ENCODE measurements around the gene SCAPER. TPM values are rescaled to one million over a fixed set of nuclear protein-coding genes. Genes with fewer than 3 reads are reported as not detected.
"Not testable (repeated sequence)": the region's sequence is repeated elsewhere in the genome, so short reads cannot be mapped to it uniquely, and the experiment has no call there.

Gene SCAPER
- total RNA-seq, 1 experiment from 2014 or later: 10.3 TPM

DNA sequence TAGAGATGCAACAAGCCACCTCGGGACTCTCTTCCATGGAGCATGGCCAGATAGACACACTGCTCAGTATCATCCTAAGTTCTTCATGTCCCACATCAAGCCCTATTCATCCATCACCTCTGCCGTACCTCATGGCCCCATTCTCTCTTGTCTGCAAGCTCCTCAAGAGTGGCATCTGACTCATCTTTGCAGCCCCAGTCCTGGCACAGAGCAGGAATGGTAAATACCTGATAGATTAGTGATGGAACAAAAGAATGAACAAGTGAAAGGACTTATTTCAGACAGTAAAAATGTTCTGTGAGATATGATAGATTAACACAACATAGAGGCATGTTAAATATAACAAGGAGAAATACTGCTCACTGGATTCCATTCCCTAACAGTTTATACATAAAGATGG, 392.2 kb downstream of the SCAPER start (continued):
- TF ChIP-seq PRRX2 (CRISPR knock-in tag; IDR thresholded peaks at IDR 0.05): no peak
- no peak for TF ChIP-seq ZNF138 (CRISPR knock-in tag; conservative IDR thresholded peaks at IDR 0.05)
- TF ChIP-seq JAZF1 (CRISPR knock-in tag; IDR thresholded peaks at IDR 0.05): no peak
- TF ChIP-seq OVOL2 (CRISPR knock-in tag; IDR thresholded peaks at IDR 0.05; ENCODE audit: borderline replicate concordance): no peak

DNA sequence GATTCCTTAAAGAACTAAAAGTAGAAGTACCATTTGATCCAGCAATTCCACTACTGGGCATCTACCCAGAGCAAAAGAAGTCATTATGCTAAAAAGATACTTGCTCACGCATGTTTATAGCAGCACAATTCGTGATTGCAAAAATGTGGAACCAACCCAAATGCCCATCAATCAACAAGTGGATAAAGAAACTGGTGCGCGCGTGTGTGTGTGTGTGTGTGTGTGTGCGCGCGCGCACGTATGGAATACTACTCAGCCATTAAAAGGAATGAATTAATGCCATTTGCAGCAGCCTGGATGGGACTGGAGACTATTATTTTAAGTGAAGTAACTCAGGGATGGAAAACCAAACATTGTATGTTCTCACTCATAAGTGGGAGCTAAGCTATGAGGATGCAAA, 394.5 kb downstream of the SCAPER start:
- H3K27me3 Mint-ChIP-seq (ENCODE audit: low read depth); ATAC-seq; CTCF ChIA-PET; H3K36me3 Mint-ChIP-seq; H3K4me1 Mint-ChIP-seq; POLR2A ChIA-PET; H3K4me3 Mint-ChIP-seq; H3K9me3 Mint-ChIP-seq; DNase-seq (ENCODE audit: low spot score); H3K27ac Mint-ChIP-seq: not testable (repeated sequence)

DNA sequence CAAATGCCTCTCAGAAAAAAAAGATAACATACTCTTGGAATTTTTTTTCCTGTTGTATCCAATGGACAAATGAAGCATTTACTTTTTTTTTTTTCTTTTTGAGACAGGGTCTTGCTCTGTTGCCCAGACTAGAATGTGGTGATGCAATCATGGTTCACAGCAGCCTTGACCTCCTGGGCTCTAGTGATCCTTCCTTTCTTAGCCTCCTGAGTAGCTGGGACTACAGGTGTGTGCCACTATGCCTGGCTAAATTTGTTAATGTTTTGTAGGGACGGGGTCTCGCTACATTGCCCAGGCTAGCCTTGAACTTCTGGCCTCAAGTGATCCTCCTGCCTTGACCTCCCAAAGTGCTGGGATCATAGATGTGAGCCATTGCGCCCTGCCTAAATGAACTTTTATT, 401.3 kb downstream of the SCAPER start:
- ChIA-PET CTCF (no interaction called here), POLR2A (no interaction called here)
- H3K4me3 Mint-ChIP-seq: no peak overlapping the region
- H3K27me3 Mint-ChIP-seq (ENCODE audit: low read depth): no peaks in the 10 kb centered on the region
- H3K9me3 Mint-ChIP-seq: 0 out of 2 replicates have a peak, but pooled peaks cover 4% of the 10 kb centered on the region
- TF ChIP-seq ZNF121 (CRISPR knock-in tag; IDR thresholded peaks at IDR 0.05) (peak; percentile 51; the same call in 1 of the 2 replicates), PRRX2 (CRISPR knock-in tag; IDR thresholded peaks at IDR 0.05) (no peak), MYBL2 (CRISPR knock-in tag; IDR thresholded peaks at IDR 0.05) (no peak)
- ATAC-seq: no peak
- H3K4me1 Mint-ChIP-seq: no peaks in the 10 kb centered on the region
- DNase-seq (ENCODE audit: low spot score): no peak
- H3K27ac Mint-ChIP-seq: no peak overlapping the region
- H3K36me3 Mint-ChIP-seq: no peaks in the 10 kb centered on the region

DNA sequence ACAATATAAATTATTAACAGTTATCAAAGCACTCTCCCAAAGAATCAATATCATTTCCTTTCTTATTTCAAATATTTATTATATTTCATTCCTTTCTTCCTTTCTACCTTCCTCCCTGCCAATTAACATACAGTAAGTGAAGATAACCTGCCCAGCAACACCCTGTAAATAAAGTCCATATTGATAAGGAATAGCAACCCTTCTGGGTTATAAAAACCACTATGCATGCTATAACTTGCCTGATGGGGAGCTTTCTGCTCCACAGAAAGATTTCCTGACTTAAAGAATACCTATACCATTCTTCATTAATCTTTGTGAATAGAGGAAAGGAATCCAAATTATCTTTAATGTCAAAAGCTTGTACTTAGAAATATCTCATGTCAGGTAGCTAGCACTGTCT, 402.0 kb downstream of the SCAPER start:
- Mint-ChIP-seq H3K4me3 (no peak overlapping the region), H3K27me3 (ENCODE audit: low read depth) (no peaks in the 10 kb centered on the region), H3K36me3 (no peaks in the 10 kb centered on the region), H3K9me3 (0 out of 2 replicates have a peak, but pooled peaks cover 4% of the 10 kb centered on the region), H3K4me1 (no peaks in the 10 kb centered on the region), H3K27ac (no peak overlapping the region)
- no peak for TF ChIP-seq NFYB (CRISPR knock-in tag; conservative IDR thresholded peaks at IDR 0.05; ENCODE audit: low read depth)
- TF ChIP-seq, protein P1, sequence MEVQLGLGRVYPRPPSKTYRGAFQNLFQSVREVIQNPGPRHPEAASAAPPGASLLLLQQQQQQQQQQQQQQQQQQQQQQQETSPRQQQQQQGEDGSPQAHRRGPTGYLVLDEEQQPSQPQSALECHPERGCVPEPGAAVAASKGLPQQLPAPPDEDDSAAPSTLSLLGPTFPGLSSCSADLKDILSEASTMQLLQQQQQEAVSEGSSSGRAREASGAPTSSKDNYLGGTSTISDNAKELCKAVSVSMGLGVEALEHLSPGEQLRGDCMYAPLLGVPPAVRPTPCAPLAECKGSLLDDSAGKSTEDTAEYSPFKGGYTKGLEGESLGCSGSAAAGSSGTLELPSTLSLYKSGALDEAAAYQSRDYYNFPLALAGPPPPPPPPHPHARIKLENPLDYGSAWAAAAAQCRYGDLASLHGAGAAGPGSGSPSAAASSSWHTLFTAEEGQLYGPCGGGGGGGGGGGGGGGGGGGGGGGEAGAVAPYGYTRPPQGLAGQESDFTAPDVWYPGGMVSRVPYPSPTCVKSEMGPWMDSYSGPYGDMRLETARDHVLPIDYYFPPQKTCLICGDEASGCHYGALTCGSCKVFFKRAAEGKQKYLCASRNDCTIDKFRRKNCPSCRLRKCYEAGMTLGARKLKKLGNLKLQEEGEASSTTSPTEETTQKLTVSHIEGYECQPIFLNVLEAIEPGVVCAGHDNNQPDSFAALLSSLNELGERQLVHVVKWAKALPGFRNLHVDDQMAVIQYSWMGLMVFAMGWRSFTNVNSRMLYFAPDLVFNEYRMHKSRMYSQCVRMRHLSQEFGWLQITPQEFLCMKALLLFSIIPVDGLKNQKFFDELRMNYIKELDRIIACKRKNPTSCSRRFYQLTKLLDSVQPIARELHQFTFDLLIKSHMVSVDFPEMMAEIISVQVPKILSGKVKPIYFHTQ (CRISPR knock-in tag; IDR thresholded peaks at IDR 0.05): no peak
- TF ChIP-seq TCF7 (CRISPR knock-in tag; IDR thresholded peaks at IDR 0.05; ENCODE audit: low read depth): no peak
- TF ChIP-seq, protein P2, sequence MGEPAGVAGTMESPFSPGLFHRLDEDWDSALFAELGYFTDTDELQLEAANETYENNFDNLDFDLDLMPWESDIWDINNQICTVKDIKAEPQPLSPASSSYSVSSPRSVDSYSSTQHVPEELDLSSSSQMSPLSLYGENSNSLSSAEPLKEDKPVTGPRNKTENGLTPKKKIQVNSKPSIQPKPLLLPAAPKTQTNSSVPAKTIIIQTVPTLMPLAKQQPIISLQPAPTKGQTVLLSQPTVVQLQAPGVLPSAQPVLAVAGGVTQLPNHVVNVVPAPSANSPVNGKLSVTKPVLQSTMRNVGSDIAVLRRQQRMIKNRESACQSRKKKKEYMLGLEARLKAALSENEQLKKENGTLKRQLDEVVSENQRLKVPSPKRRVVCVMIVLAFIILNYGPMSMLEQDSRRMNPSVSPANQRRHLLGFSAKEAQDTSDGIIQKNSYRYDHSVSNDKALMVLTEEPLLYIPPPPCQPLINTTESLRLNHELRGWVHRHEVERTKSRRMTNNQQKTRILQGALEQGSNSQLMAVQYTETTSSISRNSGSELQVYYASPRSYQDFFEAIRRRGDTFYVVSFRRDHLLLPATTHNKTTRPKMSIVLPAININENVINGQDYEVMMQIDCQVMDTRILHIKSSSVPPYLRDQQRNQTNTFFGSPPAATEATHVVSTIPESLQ (CRISPR knock-in tag; IDR thresholded peaks at IDR 0.05): no peak
- TF ChIP-seq ZNF416 (CRISPR knock-in tag; IDR thresholded peaks at IDR 0.05): no peak
- TF ChIP-seq GABPB1 (CRISPR knock-in tag; IDR thresholded peaks at IDR 0.05): no peak
- TF ChIP-seq ZBTB21 (CRISPR knock-in tag; IDR thresholded peaks at IDR 0.05; ENCODE audit: borderline replicate concordance): no peak
- no peak for TF ChIP-seq ZNF263 (CRISPR knock-in tag; IDR thresholded peaks at IDR 0.05; ENCODE audit: low read depth)
- TF ChIP-seq ELF4 (CRISPR knock-in tag; IDR thresholded peaks at IDR 0.05; ENCODE audit: low read depth): no peak
- TF ChIP-seq NR1H2 (CRISPR knock-in tag; IDR thresholded peaks at IDR 0.05): no peak
- TF ChIP-seq USF1 (CRISPR knock-in tag; IDR thresholded peaks at IDR 0.05): no peak
- no peak for TF ChIP-seq SMAD3 (CRISPR knock-in tag; IDR thresholded peaks at IDR 0.05; ENCODE audit: borderline replicate concordance)
- no peak for TF ChIP-seq SP1 (CRISPR knock-in tag; conservative IDR thresholded peaks at IDR 0.05)
- TF ChIP-seq TEAD1 (CRISPR knock-in tag; IDR thresholded peaks at IDR 0.05): no peak
- TF ChIP-seq E2F1 (CRISPR knock-in tag; IDR thresholded peaks at IDR 0.05): no peak
- TF ChIP-seq, protein P3, sequence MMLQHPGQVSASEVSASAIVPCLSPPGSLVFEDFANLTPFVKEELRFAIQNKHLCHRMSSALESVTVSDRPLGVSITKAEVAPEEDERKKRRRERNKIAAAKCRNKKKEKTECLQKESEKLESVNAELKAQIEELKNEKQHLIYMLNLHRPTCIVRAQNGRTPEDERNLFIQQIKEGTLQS (CRISPR knock-in tag; conservative IDR thresholded peaks at IDR 0.05): no peak
- no peak for TF ChIP-seq ATF2 (CRISPR knock-in tag; IDR thresholded peaks at IDR 0.05; ENCODE audit: borderline replicate concordance, low read depth)
- TF ChIP-seq PRRX2 (CRISPR knock-in tag; IDR thresholded peaks at IDR 0.05): no peak
- no peak for TF ChIP-seq JUN (CRISPR knock-in tag; IDR thresholded peaks at IDR 0.05)
- CTCF ChIA-PET: no interaction called here
- POLR2A ChIA-PET: no interaction called here
- ATAC-seq: no peak
- DNase-seq (ENCODE audit: low spot score): no peak

Measured in WTC11 (cell line).